Fibroblast of villous mesenchyme (primary cell): ENCODE data around the gene ARID4B. TPM values are rescaled to one million over a fixed set of nuclear protein-coding genes. Genes with fewer than 3 reads are reported as not detected.
"Not testable (repeated sequence)": the region's sequence is repeated elsewhere in the genome, so short reads cannot be mapped to it uniquely, and the experiment has no call there.

Source experiments
- DNase-seq: peaks from one replicate; pipeline ENCODE4 v3.0.0-alpha.2; 2010; ENCODE audit warnings: low read depth
- H3K4me3 ChIP-seq: 2 replicates; pipeline ENCODE4 v1.5.1; 2011; ENCODE audit warnings: low read depth, mild to moderate bottlenecking, low read length
- total RNA-seq: library from RNA; depleted of rRNA; stranded (reverse); fragments of >200 nt; gene quantifications from 2 replicates; pipeline ENCODE4 v1.2.3, GENCODE V29; 2012
- TF ChIP-seq, protein P1 (sequence below): IDR thresholded peaks from 2 replicates; pipeline ENCODE4 v1.5.1; 2012; ENCODE audit warnings: low read depth, mild to moderate bottlenecking, low read length; ENCODE audit not compliant: insufficient read depth

Gene ARID4B
- total RNA-seq, 1 donor, result 40.2 TPM

- TF ChIP-seq, protein P1, sequence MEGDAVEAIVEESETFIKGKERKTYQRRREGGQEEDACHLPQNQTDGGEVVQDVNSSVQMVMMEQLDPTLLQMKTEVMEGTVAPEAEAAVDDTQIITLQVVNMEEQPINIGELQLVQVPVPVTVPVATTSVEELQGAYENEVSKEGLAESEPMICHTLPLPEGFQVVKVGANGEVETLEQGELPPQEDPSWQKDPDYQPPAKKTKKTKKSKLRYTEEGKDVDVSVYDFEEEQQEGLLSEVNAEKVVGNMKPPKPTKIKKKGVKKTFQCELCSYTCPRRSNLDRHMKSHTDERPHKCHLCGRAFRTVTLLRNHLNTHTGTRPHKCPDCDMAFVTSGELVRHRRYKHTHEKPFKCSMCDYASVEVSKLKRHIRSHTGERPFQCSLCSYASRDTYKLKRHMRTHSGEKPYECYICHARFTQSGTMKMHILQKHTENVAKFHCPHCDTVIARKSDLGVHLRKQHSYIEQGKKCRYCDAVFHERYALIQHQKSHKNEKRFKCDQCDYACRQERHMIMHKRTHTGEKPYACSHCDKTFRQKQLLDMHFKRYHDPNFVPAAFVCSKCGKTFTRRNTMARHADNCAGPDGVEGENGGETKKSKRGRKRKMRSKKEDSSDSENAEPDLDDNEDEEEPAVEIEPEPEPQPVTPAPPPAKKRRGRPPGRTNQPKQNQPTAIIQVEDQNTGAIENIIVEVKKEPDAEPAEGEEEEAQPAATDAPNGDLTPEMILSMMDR, result no peak
- DNase-seq, result no peak
- no peak overlapping the region for H3K4me3 ChIP-seq
Measured at GRCh38 chr1:235226933-235227332, 101.0 kb downstream of the ARID4B start.

- no peak overlapping the region for H3K4me3 ChIP-seq
- TF ChIP-seq, protein P1, result no peak
- DNase-seq, result no peak
Measured at GRCh38 chr1:235225299-235225698, 102.7 kb downstream of the ARID4B start.

- TF ChIP-seq, protein P1, result no peak
- DNase-seq, result no peak
- H3K4me3 ChIP-seq, result no peak overlapping the region
Measured at GRCh38 chr1:235221653-235222375, 106.2 kb downstream of the ARID4B start.

GRCh38 chr1:235215453-235215852 is 112.5 kb downstream of the ARID4B start:
- no peak for DNase-seq
- TF ChIP-seq, protein P1, result no peak
- H3K4me3 ChIP-seq, result no peak overlapping the region

- not testable (repeated sequence) for H3K4me3 ChIP-seq, DNase-seq
Measured at GRCh38 chr1:235214962-235215361, 113.0 kb downstream of the ARID4B start.

DNA sequence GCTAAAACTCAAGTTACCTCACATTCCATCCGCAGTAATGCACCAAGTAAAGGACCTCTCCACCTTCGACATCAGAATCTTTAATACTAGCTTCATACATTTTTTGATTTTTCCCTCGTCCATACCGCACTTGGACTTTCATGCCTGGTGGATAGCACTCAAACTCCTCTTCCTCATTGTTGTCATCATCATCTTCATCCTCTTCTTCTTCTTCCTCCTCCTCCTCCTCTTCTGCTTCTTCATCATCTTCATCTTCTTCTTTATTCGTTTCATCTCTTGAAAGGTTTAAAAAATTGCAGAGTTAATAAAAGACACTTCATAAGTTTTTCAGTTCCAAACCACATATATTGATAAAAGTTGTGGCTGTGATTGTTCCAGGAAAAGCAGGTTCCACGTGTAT is 114.2 kb downstream of the ARID4B start:
- DNase-seq, result no peak
- TF ChIP-seq, protein P1, result no peak
- no peak overlapping the region for H3K4me3 ChIP-seq

- no peak for DNase-seq
- H3K4me3 ChIP-seq, result no peak overlapping the region
- TF ChIP-seq, protein P1, result no peak
Measured at GRCh38 chr1:235211517-235211916, 116.5 kb downstream of the ARID4B start.
